ENCODE measurements around the gene DCTN2.
A peak's percentile ranks its signal among the peaks of the same experiment; 100 is the strongest.

DCTN2 gene

DNA sequence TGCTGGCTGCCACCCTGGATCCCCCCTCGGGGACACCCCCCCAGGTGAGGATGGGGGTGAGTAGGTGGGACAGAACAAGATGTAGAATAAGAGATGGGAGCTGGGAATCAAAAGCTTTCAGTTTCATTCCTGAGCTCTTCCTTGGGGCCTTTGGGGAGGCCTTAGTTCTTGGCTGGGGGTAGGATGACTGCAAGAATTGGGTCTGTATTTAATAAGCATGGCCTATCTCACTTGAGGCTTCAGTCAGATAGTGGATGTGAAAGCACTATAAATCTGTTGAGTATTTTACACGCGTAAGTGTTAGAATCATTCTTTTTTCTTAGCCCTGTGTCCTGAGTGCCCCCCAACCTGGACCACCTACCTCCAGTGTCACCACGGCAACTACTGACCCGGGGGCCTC is 19.8 kb downstream of the DCTN2 start:
- no peak for TF ChIP-seq JUND (IDR thresholded peaks at IDR 0.05; ENCODE audit: low read depth)
- in situ Hi-C loops (cut with HindIII; ENCODE audit: low pct_unique_long_range_greater_than_20kb, low sequenced_read_pairs): no loop called here

GRCh38 chr12:57526477-57527126 is 20.4 kb downstream of the DCTN2 start:
- in situ Hi-C loops (cut with HindIII; ENCODE audit: low pct_unique_long_range_greater_than_20kb, low sequenced_read_pairs): no loop called here

More for the DNA sequence above, 19.8 kb downstream of the DCTN2 start:
- no peak for DNase-seq (ENCODE audit: low read depth in 1 of 2, low spot score in 1 of 2)

DNA sequence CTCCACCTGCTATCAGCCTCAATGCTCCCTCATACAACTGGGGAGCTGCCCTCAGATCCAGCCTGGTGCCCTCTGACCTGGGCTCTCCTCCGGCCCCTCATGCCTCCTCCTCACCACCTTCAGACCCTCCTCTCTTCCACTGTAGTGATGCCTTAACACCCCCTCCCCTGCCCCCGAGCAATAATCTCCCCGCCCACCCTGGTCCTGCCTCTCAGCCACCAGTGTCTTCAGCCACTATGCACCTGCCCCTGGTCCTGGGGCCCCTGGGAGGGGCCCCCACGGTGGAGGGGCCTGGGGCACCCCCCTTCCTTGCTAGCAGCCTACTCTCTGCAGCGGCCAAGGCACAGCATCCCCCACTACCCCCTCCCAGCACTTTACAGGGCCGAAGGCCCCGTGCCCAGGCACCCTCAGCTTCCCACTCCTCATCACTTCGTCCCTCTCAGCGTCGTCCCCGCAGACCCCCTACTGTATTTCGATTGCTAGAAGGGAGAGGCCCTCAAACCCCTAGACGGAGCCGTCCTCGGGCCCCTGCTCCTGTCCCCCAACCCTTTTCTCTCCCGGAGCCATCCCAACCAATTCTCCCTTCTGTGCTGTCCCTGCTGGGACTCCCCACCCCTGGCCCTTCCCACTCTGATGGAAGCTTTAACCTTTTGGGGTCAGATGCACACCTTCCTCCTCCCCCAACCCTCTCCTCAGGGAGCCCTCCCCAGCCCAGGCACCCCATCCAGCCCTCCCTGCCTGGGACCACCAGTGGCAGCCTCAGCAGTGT is 21.2 kb downstream of the DCTN2 start:
- no peak for TF ChIP-seq JUND (IDR thresholded peaks at IDR 0.05; ENCODE audit: low read depth)
- DNase-seq (ENCODE audit: low read depth in 1 of 2, low spot score in 1 of 2): no peak
- in situ Hi-C loops (cut with HindIII; ENCODE audit: low pct_unique_long_range_greater_than_20kb, low sequenced_read_pairs): no loop called here

More at GRCh38 chr12:57526477-57527126, 20.4 kb downstream of the DCTN2 start:
- no peak for DNase-seq (ENCODE audit: low read depth in 1 of 2, low spot score in 1 of 2)
- no peak for TF ChIP-seq JUND (IDR thresholded peaks at IDR 0.05; ENCODE audit: low read depth)

DNA sequence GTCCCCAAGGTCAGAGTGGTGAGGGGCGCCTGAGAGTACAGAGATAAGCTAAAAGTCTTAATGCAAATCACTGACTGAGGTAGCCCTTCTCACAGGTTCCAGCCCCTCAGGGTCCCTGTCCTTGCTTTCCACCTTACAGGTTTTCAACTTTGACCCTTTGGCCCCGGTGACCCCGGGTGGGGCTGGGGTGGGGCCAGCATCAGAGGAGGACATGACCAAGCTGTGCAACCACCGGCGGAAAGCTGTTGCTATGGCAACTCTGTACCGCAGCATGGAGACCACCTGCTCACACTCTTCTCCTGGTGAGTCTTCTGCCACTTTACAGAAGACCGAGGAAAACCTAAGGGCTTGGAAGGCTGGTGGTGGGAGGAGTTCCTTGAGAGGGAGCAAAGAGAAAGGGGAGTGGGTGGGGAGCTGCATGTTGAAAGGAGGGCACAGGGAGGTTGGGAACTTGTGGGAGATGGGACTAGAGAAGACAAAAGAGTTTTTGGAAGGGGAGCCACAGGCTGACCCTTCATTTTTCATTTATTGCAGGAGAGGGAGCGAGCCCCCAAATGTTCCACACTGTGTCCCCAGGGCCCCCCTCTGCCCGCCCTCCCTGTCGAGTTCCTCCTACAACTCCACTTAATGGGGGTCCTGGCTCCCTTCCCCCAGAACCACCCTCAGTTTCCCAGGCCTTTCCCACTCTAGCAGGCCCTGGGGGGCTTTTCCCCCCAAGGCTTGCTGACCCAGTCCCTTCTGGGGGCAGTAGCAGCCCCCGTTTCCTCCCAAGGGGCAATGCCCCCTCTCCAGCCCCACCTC is 22.0 kb downstream of the DCTN2 start:
- no peak for DNase-seq (ENCODE audit: low read depth in 1 of 2, low spot score in 1 of 2)
- no peak for TF ChIP-seq JUND (IDR thresholded peaks at IDR 0.05; ENCODE audit: low read depth)
- in situ Hi-C loops (cut with HindIII; ENCODE audit: low pct_unique_long_range_greater_than_20kb, low sequenced_read_pairs): no loop called here

DNA sequence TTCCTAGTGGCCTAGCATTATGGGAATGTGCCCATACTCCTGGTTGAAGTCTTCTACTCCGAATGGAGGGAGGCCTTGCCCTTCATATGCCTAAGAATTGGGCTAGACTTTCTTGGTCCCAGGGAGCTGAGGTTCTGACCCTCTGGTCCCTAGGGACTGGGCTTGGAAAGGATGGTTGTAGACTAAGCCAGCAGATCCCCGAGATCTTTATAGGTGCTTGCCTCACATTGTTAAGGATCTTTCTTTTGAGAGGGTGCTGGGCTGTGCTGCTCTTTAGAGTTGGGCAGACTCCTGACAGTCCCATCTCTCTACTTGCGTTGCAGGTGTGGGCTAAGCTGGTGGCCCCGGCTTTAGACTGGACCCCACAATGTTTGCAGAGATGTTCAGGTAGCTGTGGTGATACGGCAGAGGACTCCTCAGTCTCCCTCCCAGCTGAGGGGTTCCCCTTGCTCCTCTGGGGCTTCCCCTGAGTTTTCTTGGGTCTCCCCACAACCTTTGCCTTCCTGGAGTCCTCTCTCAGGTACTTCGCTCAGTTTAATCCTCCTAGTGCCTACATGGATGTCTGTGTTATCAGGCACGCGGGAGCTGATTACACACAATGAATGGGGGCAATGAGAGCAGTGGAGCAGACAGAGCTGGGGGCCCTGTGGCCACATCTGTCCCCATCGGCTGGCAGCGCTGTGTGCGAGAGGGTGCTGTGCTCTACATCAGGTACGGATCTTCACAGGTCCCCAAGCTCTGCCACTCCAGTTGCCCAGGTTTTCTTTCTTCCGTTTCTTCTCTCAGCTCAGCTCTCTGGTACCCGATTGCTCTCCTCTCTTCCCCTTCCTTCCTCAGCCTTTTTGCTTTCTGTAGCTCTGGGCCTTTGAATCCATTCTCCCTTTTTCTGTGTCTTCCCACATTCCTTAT is 23.0 kb downstream of the DCTN2 start:
- in situ Hi-C loops (cut with HindIII; ENCODE audit: low pct_unique_long_range_greater_than_20kb, low sequenced_read_pairs): no loop called here
- DNase-seq (ENCODE audit: low read depth in 1 of 2, low spot score in 1 of 2): no peak
- TF ChIP-seq JUND (IDR thresholded peaks at IDR 0.05; ENCODE audit: low read depth): no peak

- TF ChIP-seq JUND (IDR thresholded peaks at IDR 0.05; ENCODE audit: low read depth): no peak
- in situ Hi-C loops (cut with HindIII; ENCODE audit: low pct_unique_long_range_greater_than_20kb, low sequenced_read_pairs): no loop called here
- peak in 1 of 2 experiments; percentile 53 for DNase-seq (ENCODE audit: low read depth in 1 of 2, low spot score in 1 of 2)
Measured at GRCh38 chr12:57522887-57523705, 23.9 kb downstream of the DCTN2 start.

DNA sequence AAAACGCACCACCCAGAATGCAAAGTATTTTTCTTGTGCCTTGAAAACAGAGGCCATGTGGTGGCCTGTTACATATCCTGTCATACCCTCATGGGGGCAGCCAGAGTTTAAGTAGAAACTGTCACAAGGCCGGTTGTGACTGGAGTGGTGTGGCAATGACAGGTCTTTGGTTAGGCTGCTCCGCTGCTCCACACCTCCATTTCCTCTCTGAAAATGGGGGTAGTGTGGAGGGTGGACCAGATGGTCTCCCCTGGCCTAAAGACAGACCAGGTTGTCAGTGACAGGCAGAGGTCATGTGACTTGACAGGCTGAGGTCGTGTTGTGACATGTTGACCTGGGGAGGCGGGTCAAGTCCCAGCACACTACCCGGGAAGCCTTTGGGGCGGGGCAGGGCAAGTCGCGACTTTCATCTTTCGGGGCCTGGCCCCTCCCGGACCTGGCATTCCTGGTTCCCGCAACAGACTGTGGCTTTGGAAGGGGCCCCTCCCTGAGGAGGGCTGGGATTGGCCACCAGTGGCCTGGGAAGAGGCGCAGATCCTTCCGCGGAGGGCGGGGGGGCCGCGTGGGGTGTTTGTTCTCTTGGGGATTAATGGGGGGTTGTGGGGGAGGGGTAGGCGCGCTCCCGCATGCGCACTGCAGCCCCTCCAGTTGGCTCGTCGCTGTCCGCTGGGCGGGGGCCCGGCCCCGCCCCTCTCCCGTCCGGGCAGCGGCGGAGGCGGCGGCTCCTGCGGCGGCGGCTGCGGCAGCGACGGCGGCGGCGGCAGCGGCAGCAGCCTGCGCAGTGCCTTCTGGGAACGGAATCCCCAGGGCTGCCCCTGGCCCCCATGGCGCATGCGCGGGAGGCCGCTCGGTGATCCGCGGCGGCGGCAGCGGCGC is 24.7 kb downstream of the DCTN2 start, which contains the start of gene MBD6:
Gene MBD6 (plus strand): TSS at position 814 of the 876 bp plus-strand sequence. CDS start 1,480 bp downstream, outside the sequence.
- DNase-seq (ENCODE audit: low read depth in 1 of 2, low spot score in 1 of 2): peak; percentile 95 to 98
- in situ Hi-C loops (cut with HindIII; ENCODE audit: low pct_unique_long_range_greater_than_20kb, low sequenced_read_pairs): no loop called here

GRCh38 chr12:57521525-57522010 is 25.4 kb downstream of the DCTN2 start:
- in situ Hi-C loops (cut with HindIII; ENCODE audit: low pct_unique_long_range_greater_than_20kb, low sequenced_read_pairs): no loop called here
- TF ChIP-seq JUND (IDR thresholded peaks at IDR 0.05; ENCODE audit: low read depth): no peak
- peak; percentile 58 to 88 for DNase-seq (ENCODE audit: low read depth in 1 of 2, low spot score in 1 of 2)

More for the DNA sequence above, 24.7 kb downstream of the DCTN2 start, which contains the start of gene MBD6:
- no peak for TF ChIP-seq JUND (IDR thresholded peaks at IDR 0.05; ENCODE audit: low read depth)

DNA sequence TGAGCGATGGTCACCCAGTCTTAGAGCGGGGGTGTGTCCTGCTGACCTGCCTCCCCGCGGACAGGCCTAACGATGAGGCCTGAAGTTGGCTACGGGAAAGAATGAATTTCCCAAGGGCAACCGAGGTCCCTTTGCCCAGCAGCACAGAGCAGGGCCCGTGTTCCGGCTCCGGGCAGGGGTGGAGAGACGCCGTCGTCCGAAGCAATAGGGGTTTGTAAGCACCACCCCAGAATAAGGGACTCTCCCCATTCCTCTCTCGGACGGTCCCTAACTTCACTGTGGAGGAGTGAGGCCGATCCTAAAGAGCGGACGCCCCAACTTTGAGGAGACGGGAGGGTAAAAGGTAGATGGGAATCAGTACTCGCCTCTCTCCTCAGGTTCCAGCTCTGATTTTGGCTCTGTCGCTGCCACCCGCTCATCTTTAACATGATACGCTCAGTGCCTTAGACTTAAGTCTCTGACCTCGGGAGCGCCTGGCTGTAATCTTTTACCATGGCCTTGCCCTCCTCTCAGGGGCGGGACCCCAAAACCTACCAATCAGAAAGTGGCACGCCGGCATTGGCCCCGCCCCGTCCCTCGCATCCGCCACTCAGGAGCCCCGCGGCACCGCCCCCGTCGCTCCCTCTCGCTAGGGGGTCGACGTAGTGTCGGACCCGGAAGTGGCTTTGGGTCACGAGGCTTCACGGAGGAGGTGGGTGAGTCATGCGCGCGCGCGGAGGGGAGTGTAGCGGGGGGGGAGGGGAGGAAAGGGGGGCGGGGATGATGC is 26.8 kb downstream of the DCTN2 start, which contains the start of gene DDIT3:
Gene DDIT3 (minus strand): TSS at position 462 of the 766 bp plus-strand sequence. CDS start 3,108 bp downstream, outside the sequence.
- in situ Hi-C loops (cut with HindIII; ENCODE audit: low pct_unique_long_range_greater_than_20kb, low sequenced_read_pairs): no loop called here
- DNase-seq (ENCODE audit: low read depth in 1 of 2, low spot score in 1 of 2): peak; percentile 92 to 100
- TF ChIP-seq JUND (IDR thresholded peaks at IDR 0.05; ENCODE audit: low read depth): peak; percentile 23; the same call in 1 of the 2 replicates
